AML-193 (cell line): ENCODE results near the gene DENND1C.

Experiments used
- DNase-seq, 2 experiments: peaks; one replicate each; lab custom pipeline; 2025; lab: John Stamatoyannopoulos, UW

The DENND1C gene

GRCh38 chr19:6481541-6482342, at the start of gene DENND1C:
Gene DENND1C (minus strand): TSS chr19:6481787. CDS start chr19:6481695, 92 bp downstream.
- peak; percentile 30 to 55 for DNase-seq

- peak; percentile 46 to 61 for DNase-seq
Measured at GRCh38 chr19:6530386-6531162, 49.0 kb upstream of the DENND1C start, which contains the start of gene TNFSF9. Gene TNFSF9 (plus strand): TSS chr19:6531026. CDS start chr19:6531037, 11 bp downstream.

- no peak for DNase-seq
Measured at GRCh38 chr19:6529937-6530385, 48.4 kb upstream of the DENND1C start.

GRCh38 chr19:6529351-6529750, 47.8 kb upstream of the DENND1C start:
- DNase-seq: no peak

- peak; percentile 56 to 61 for DNase-seq
Measured at GRCh38 chr19:6528544-6529121, 47.0 kb upstream of the DENND1C start.

GRCh38 chr19:6527893-6528543, 46.4 kb upstream of the DENND1C start:
- DNase-seq: no peak

GRCh38 chr19:6524311-6524710, 42.7 kb upstream of the DENND1C start:
- DNase-seq: no peak

GRCh38 chr19:6522712-6523111, 41.1 kb upstream of the DENND1C start:
- DNase-seq: no peak

- no peak for DNase-seq
Measured at GRCh38 chr19:6521718-6522646, 40.4 kb upstream of the DENND1C start.

- DNase-seq: no peak
Measured at GRCh38 chr19:6519289-6519688, 37.7 kb upstream of the DENND1C start.

- peak; percentile 8 for DNase-seq
Measured at GRCh38 chr19:6518145-6518911, 36.7 kb upstream of the DENND1C start.

GRCh38 chr19:6516659-6517291, 35.2 kb upstream of the DENND1C start:
- DNase-seq: peak; percentile 64 to 73

GRCh38 chr19:6516018-6516658, 34.6 kb upstream of the DENND1C start:
- peak; percentile 84 to 90 for DNase-seq

- DNase-seq: no peak
Measured at GRCh38 chr19:6514926-6515544, 33.4 kb upstream of the DENND1C start.

GRCh38 chr19:6514089-6514488, 32.5 kb upstream of the DENND1C start:
- DNase-seq: no peak

- DNase-seq: no peak
Measured at GRCh38 chr19:6510618-6511017, 29.0 kb upstream of the DENND1C start.

GRCh38 chr19:6509118-6509971, 27.8 kb upstream of the DENND1C start:
- no peak for DNase-seq
